Stimulated activated CD4-positive, alpha-beta T cell treated with anti-CD3 and anti-CD28 coated beads, Interleukin-15, amount 100 ng/mL, for 24 hours (primary cell): ENCODE data around the gene CCDC14.
"Not testable (repeated sequence)": the region's sequence is repeated elsewhere in the genome, so short reads cannot be mapped to it uniquely, and the experiment has no call there.

Source experiments
- DNase-seq: peaks from one replicate; pipeline ENCODE4 v3.0.0-alpha.2; 2020

The CCDC14 gene

DNA sequence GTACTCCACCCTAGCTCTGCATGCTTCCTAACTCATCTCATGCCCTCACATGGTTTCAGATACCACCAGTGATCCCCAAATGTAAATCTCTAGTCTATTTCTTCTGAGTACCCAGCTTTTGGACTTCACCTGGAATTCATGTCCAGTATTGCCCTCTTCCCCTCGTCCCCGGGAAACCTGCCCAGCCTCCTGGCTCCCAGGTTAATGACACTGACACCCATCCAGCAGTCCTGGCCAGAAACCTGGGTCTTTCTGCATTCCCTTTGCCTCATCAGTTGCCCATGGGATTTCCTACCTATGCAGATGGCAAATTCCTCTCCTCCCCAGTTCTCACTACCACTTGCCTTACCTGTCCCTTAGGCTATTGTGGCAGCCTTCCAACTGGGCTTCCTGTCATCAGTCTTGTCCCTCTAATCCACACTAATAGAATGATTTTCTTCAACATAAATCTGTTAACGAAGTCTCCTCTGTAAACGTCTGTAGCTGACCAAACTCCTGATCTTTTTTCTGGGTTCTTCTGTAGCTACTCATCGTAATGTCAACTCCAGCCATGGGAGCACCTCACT lies 61.6 kb downstream of the CCDC14 start:
- no peak for DNase-seq

DNA sequence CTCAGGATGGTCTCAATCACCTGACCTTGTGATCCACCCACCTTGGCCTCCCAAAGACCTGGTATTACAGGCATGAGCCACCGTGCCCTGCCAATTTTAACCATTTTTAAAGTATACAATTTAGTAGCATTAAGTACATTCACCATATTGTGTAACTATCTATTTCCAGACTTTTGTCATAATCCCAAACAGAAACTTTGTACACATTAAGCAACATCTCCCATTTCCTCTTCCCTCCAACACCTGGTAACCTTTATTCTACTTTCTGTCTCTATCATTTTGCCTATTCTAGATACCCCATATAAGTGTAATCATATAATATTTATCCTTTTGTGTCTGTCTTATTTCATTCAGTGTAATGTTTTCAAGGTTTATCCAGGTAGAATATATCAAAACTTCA lies 68.0 kb downstream of the CCDC14 start:
- no peak for DNase-seq

DNA sequence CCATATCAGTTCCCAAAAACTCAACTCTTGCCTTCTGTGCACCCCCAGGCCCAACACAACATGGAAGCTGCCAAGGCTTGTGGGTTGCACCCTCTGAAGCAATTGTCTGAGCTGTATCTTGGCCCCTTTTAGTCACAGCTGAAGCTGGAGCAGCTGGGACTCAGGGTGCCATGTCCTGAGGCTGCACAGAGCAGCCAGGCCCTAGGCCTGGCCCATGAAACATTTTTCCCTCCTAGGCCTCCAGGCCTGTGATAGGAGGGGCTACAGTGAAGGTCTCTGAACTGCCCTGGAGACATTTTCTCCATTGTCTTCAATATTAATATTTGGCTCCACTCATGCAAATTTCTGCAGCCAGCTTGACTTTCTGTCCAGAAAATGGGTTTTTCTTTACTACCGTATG lies 68.8 kb downstream of the CCDC14 start:
- DNase-seq: no peak

GRCh38 chr3:123890991-123891390 lies 70.0 kb downstream of the CCDC14 start:
- not testable (repeated sequence) for DNase-seq

DNA sequence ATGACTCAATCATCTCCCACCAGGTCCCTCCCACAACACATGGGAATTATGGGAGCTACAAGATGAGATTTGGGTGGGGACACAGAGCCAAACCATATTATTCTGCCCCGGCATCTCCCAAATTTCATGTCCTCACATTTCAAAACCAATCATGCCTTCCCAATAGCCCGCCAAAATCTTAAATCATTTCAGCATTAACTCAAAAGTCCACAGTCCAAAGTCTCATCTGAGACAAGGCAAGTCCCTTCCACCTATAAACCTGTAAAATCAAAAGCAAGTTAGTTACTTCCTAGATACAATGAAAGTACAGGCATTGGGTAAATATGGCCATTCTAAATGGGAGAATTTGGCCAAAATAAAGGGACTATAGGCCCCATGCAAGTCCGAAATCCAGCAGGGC lies 70.9 kb downstream of the CCDC14 start:
- not testable (repeated sequence) for DNase-seq

- no peak for DNase-seq
Observed at GRCh38 chr3:123884993-123885392, 76.0 kb downstream of the CCDC14 start.

DNA sequence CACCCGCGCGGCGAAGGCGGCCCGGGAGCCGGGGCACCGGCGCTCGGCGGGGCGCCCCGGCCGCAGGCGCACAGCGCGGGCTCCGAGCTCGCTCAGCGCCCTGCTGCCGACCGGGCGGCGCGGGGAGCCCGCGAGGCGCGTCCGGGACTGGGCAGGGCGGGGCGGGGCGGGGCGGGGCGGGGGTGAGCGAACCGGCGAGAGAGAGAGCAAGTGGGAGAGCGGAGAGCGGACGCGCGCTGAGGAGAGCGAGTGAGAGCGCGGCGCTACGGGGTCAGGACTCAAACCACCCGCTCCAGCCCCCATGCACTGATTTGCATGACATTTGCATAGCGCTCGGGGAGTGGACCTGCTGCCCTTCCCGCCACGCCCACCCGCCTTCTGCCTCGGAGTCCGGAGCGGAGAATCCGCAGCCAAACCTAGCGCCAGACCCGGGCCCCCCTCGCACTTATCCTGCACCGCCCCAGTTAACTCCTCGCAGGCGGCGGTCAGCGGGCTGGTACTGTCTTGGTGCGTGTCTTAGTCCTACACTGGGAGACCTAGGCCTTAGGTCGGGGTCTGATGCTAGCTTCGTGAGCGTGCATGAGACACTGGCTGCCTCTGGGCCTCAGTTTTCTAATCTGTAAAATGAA lies 76.7 kb downstream of the CCDC14 start, which contains the start of gene MYLK:
Gene MYLK (minus strand): TSS at position 130 of the 629 bp plus-strand sequence. CDS start 90,491 bp downstream, outside the sequence.
- peak; percentile 69 for DNase-seq

DNA sequence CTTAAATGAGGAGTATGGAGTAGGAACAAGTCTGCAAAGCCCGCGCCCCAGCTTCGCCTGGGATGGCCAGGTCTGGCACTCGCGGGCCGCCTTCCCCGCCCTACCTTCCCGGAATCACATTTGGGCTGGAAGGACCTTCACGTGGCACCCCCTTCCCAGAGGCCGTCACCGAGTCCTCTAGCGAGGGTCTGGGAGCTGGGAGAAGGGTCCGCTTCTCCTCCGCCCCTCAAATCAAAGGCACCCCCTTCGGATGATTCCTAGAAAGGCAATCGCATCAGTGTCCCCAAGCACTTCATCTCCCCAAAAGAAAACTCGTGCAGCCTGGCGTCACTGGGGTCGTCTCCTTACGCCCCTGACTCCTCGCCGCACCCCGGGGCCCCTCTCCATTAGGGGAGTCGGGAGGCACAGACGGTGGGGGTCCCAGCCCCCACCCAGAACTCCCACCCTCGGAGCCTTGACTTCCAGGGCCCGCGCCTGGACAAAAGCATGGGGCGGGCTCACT lies 77.3 kb downstream of the CCDC14 start:
- DNase-seq: peak; percentile 3

- no peak for DNase-seq
Observed at GRCh38 chr3:123883111-123883510, 77.9 kb downstream of the CCDC14 start.

- no peak for DNase-seq
Observed at GRCh38 chr3:123881771-123882170, 79.3 kb downstream of the CCDC14 start.

DNA sequence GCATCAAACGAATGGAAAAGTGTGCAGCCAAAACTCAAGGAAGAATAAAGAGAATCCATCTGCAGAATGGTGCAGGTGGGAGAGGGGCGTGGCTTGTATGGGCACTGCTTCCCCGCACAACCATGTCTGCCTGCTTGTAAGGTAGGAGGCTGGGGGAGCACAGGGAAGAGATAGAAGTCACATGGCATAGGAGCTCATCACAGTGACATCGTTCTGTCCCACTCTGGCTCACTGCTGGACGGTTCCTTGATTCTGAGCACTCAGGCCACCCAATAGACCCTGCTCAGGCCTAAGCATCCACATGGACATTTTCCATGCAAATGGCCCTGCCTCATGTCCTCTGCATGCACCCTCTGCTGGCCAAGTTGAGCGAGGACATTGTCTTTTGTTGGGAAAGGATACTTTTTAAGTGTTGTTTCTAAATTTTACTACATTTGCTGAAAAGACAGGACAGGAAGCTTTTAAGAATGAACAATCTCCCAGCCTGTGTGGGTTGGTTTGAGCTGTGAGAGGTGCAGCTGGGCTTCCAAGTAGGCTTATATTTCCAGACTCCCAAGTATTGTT lies 79.9 kb downstream of the CCDC14 start:
- DNase-seq: peak; percentile 6

DNA sequence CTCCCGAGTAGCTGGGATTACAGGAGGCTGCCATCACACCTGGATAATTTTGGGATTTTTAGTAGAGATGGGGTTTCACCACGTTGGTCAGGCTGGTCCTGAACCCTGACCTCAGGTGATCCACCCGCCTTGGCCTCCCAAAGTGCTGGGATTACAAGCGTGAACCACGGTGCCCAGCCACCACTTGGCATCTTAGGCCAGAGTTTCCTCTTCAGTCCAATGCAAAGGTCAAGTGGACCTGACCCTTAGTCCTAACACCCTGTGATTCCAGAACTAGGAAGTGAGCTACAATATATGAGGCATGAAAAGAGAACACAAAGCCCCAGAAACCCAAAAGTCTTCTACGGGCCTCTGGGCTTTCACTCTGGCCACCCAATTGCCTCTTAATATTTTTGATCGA lies 82.2 kb downstream of the CCDC14 start:
- DNase-seq: no peak

GRCh38 chr3:123877965-123878364 lies 83.1 kb downstream of the CCDC14 start:
- DNase-seq: no peak

GRCh38 chr3:123877466-123877865 lies 83.6 kb downstream of the CCDC14 start:
- no peak for DNase-seq

DNA sequence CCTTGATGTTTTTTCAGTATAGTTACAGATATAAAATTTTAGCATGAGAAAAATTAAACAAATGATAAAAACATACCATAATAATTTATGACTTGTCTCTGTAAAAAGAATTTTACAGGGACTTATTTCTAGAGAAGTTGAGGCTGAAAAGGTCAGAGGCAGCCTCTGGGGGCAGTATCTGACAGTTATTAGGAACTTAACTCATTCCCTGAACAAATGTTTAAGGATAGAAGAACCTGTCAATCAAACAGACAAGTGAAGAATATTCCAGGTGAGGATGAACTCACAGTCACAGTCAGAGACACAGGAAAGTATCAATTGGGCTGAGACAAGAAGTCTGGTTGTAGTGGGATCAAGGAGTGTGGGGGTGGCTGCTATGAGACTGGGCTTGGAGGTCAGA lies 84.2 kb downstream of the CCDC14 start:
- no peak for DNase-seq

DNA sequence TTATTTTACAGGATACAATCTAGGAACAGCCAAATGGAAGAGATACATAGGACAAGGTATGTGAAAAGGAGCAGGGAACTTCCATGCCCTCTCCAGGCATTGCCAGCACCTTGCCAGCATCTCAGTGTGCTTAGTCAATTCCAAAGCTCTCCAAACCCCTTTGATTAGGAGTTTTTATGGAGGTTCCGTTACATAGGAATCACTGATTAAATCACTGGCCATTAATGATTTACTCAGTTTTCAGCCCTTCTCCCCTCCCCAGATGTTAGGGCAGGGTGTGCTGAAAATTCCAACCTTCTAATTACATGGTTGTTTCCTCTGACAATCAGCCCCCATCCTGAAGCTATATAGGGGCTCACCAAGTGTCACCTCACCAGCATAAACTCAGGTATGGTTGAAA lies 88.4 kb downstream of the CCDC14 start:
- no peak for DNase-seq

- no peak for DNase-seq
Observed at GRCh38 chr3:123871946-123872345, 89.1 kb downstream of the CCDC14 start.

DNA sequence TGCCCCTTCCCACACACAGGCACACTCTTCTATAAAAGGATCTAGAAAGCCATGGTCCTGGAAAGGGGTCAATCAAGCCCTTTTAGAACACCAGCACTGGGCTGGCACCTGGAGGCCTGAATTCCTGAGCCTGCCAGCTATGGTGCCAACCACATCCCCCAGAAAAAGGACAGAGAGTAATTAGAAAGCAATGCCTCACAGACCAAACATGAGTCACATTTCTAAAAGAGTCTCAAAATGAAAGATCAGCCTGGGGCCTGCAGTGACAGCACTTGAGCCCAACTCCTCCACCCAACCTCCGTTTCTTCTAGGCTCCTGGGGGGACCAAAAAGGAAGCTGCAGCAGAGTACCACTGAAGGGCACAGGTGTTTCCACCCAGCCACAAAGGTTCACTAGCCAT lies 91.0 kb downstream of the CCDC14 start:
- DNase-seq: no peak

- no peak for DNase-seq
Observed at GRCh38 chr3:123869165-123869564, 91.9 kb downstream of the CCDC14 start.

- DNase-seq: no peak
Observed at GRCh38 chr3:123864706-123865105, 96.3 kb downstream of the CCDC14 start.
